ENCODE measurements around the gene DPP9. TPM values are rescaled to one million over a fixed set of nuclear protein-coding genes. Genes with fewer than 3 reads are reported as not detected.

The DPP9 gene
- total RNA-seq, 1 experiment from 2014 or later: 129 TPM

DNA sequence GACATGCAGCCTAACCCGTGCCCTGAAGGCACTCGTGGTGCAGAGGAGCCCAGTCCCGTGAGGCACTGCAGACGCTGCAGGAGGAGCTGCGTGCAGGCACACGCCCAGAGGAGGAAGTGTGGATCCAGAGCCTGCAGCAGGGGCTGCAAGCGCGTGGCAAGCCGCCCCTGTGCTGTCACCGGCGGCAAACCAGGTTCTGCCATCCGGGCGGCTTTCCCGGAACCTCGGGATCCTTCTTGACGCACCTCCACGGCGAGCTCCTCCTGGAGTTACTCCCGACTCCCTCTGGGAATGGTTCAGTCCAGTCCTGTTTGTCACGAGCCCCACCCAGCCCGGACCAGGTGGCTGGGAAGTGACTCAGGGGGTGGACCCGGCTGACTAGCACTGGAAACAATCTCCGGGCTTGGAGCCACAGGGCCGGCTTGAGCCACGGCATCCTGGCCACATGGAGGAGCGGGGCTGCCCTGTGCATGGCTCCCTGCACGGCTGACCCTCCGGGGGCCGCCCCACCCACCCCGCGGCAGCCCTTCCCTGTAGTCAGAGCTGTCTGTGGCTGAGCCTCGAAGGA is 10.2 kb downstream of the DPP9 start:
- CTCF ChIA-PET: interaction anchor here (0.6 to 2.8 kb wide), 2 partner anchors 17 to 78 kb away, joined by 6 to 11 read pairs; partner anchors contain the start of gene FEM1A
- intact Hi-C loops (cut with micrococcal nuclease): loop anchor here (1.0 kb wide), 1 partner anchor 19 kb away; no protein-coding TSS in a partner anchor
- peak overlapping the region; percentile 85 for H3K27ac ChIP-seq (ENCODE audit: low read length)
- H3K4me3 ChIP-seq (ENCODE audit: low read length): peak overlapping the region; percentile 33; the same call in 1 of the 2 replicates
- H2AFZ ChIP-seq (ENCODE audit: low read length): peak overlapping the region; percentile 23; the same call in 1 of the 2 replicates
- H3K4me1 ChIP-seq (ENCODE audit: insufficient read depth, low read length): peaks cover 53% of the 10 kb centered on the region
- peak; percentile 100 for DNase-seq
- POLR2A ChIA-PET (ENCODE audit: unreplicated experiment): interaction anchor here (0.5 to 0.9 kb wide), 4 partner anchors 19 to 95 kb away, joined by 3 to 25 read pairs (median 7); no protein-coding TSS in a partner anchor
- H3K9me3 ChIP-seq (ENCODE audit: low read length): no peaks in the 10 kb centered on the region
- H3K36me3 ChIP-seq (ENCODE audit: low read depth, low read length): peaks cover 47% of the 10 kb centered on the region
- H3K4me2 ChIP-seq (ENCODE audit: low read length): peak overlapping the region; percentile 67
- H3K27me3 ChIP-seq (ENCODE audit: low read length): no peaks in the 10 kb centered on the region
- TF ChIP-seq EZH2phosphoT487 (IDR thresholded peaks at IDR 0.05; ENCODE audit: borderline replicate concordance, low read length): peak; percentile 99
- TF ChIP-seq, protein P1, sequence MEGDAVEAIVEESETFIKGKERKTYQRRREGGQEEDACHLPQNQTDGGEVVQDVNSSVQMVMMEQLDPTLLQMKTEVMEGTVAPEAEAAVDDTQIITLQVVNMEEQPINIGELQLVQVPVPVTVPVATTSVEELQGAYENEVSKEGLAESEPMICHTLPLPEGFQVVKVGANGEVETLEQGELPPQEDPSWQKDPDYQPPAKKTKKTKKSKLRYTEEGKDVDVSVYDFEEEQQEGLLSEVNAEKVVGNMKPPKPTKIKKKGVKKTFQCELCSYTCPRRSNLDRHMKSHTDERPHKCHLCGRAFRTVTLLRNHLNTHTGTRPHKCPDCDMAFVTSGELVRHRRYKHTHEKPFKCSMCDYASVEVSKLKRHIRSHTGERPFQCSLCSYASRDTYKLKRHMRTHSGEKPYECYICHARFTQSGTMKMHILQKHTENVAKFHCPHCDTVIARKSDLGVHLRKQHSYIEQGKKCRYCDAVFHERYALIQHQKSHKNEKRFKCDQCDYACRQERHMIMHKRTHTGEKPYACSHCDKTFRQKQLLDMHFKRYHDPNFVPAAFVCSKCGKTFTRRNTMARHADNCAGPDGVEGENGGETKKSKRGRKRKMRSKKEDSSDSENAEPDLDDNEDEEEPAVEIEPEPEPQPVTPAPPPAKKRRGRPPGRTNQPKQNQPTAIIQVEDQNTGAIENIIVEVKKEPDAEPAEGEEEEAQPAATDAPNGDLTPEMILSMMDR (conservative IDR thresholded peaks at IDR 0.05; ENCODE audit: low read depth, low read length): no peak
- H4K20me1 ChIP-seq (ENCODE audit: low read length): no peaks in the 10 kb centered on the region
- peaks cover 58% of the 10 kb centered on the region for H3K79me2 ChIP-seq (ENCODE audit: low read length)
- H3K9ac ChIP-seq (ENCODE audit: low read length): peak overlapping the region; percentile 58
- peak; percentile 88 for ATAC-seq
- BruUV-seq (replicated peaks): no TSS peak
- H3F3A ChIP-seq (ENCODE audit: low read length, unreplicated experiment): no peaks in the 10 kb centered on the region
- no peaks in the 10 kb centered on the region for H3K9me2 ChIP-seq (replicated peaks; ENCODE audit: low read length)

DNA sequence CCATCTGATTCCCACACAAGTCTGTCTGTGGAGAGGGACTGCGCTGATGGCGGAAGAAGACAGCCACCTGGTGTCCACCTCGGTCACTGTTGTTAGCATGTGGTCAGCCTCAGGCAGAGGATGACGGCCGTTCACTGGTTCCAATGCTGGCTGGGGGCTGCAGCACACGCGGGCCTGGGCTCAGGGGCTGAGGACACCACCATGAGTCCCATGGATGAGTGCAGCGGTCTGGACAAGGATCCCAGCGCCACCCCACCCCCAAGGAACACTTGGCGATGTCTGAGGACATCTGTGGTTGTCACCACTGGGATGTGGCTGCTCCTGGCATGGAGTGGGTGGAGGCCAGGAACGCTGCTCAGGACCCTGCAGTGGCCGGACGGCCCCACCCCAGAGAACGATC is 10.9 kb downstream of the DPP9 start:
- H3K36me3 ChIP-seq (ENCODE audit: low read depth, low read length): peaks cover 42% of the 10 kb centered on the region

DNA sequence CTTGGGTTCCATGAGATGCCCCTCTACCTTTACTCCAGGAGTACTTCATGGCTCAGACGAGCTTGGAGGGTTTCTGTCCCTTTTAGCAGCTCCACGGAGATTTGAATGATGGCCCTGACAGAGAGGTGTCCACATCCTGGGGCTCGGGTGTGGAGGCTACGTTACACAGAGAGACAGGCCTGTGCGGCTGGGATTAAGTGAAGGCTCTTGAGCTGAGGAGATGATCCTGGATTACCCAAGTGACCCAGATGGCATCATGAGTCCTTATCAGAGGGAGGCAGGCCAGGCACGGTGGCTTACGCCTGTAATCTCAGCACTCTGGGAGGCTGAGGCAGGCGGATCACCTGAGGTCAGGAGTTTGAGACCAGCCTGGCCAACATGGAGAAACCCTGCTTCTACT is 12.4 kb downstream of the DPP9 start:
- Histone ChIP-seq H3K4me2 (ENCODE audit: low read length) (no peak overlapping the region), H3K36me3 (ENCODE audit: low read depth, low read length) (peaks cover 41% of the 10 kb centered on the region)
- TF ChIP-seq, protein P1 (conservative IDR thresholded peaks at IDR 0.05; ENCODE audit: low read depth, low read length): no peak
- TF ChIP-seq EZH2phosphoT487 (IDR thresholded peaks at IDR 0.05; ENCODE audit: borderline replicate concordance, low read length) (no peak), EZH2 (IDR thresholded peaks at IDR 0.05; ENCODE audit: low read length, unreplicated experiment) (no peak)

More for the DNA sequence above, 10.9 kb downstream of the DPP9 start:
- peaks cover 58% of the 10 kb centered on the region for H3K79me2 ChIP-seq (ENCODE audit: low read length)
- no peaks in the 10 kb centered on the region for H3F3A ChIP-seq (ENCODE audit: low read length, unreplicated experiment)
- ATAC-seq: no peak
- POLR2A ChIA-PET (ENCODE audit: unreplicated experiment): no interaction called here
- H3K9ac ChIP-seq (ENCODE audit: low read length): peak overlapping the region; percentile 58
- H3K4me2 ChIP-seq (ENCODE audit: low read length): peak overlapping the region; percentile 67
- H2AFZ ChIP-seq (ENCODE audit: low read length): no peak overlapping the region
- TF ChIP-seq EZH2phosphoT487 (IDR thresholded peaks at IDR 0.05; ENCODE audit: borderline replicate concordance, low read length): no peak
- no peak for TF ChIP-seq EZH2 (IDR thresholded peaks at IDR 0.05; ENCODE audit: low read length, unreplicated experiment)
- TF ChIP-seq, protein P1 (conservative IDR thresholded peaks at IDR 0.05; ENCODE audit: low read depth, low read length): no peak
- intact Hi-C loops (cut with micrococcal nuclease): loop anchor here (1.0 kb wide), 1 partner anchor 18 kb away; no protein-coding TSS in a partner anchor
- no peaks in the 10 kb centered on the region for H4K20me1 ChIP-seq (ENCODE audit: low read length)
- H3K4me1 ChIP-seq (ENCODE audit: insufficient read depth, low read length): peaks cover 46% of the 10 kb centered on the region
- no peaks in the 10 kb centered on the region for H3K9me2 ChIP-seq (replicated peaks; ENCODE audit: low read length)
- CTCF ChIA-PET: interaction anchor here (2.8 kb wide), 1 partner anchor 78 kb away, joined by 11 read pairs; the partner anchor contains the start of gene FEM1A
- no TSS peak for BruUV-seq (replicated peaks)
- peak overlapping the region; percentile 23; the same call in 1 of the 2 replicates for H3K4me3 ChIP-seq (ENCODE audit: low read length)
- peak overlapping the region; percentile 85 for H3K27ac ChIP-seq (ENCODE audit: low read length)
- DNase-seq: no peak
- H3K27me3 ChIP-seq (ENCODE audit: low read length): no peaks in the 10 kb centered on the region
- H3K9me3 ChIP-seq (ENCODE audit: low read length): no peaks in the 10 kb centered on the region

More for the DNA sequence above, 12.4 kb downstream of the DPP9 start:
- Histone ChIP-seq H3F3A (ENCODE audit: low read length, unreplicated experiment) (no peaks in the 10 kb centered on the region), H3K4me3 (ENCODE audit: low read length) (no peak overlapping the region), H3K9me3 (ENCODE audit: low read length) (no peaks in the 10 kb centered on the region), H3K4me1 (ENCODE audit: insufficient read depth, low read length) (peaks cover 33% of the 10 kb centered on the region), H3K79me2 (ENCODE audit: low read length) (peaks cover 49% of the 10 kb centered on the region), H2AFZ (ENCODE audit: low read length) (no peak overlapping the region), H3K27me3 (ENCODE audit: low read length) (no peaks in the 10 kb centered on the region), H3K9ac (ENCODE audit: low read length) (no peak overlapping the region), H3K27ac (ENCODE audit: low read length) (no peak overlapping the region), H4K20me1 (ENCODE audit: low read length) (no peaks in the 10 kb centered on the region), H3K9me2 (replicated peaks; ENCODE audit: low read length) (no peaks in the 10 kb centered on the region)
- DNase-seq (no peak), ATAC-seq (no peak)
- intact Hi-C loops (cut with micrococcal nuclease): no loop called here
- POLR2A ChIA-PET (ENCODE audit: unreplicated experiment): no interaction called here
- no TSS peak for BruUV-seq (replicated peaks)
- CTCF ChIA-PET: no interaction called here
